ENCODE results near the gene TDP1. TPM values are rescaled to one million over a fixed set of nuclear protein-coding genes. Genes with fewer than 3 reads are reported as not detected.
A peak's percentile ranks its signal among the peaks of the same experiment; 100 is the strongest.
"Not testable (repeated sequence)": the region's sequence is repeated elsewhere in the genome, so short reads cannot be mapped to it uniquely, and the experiment has no call there.

The TDP1 gene
- total RNA-seq, 4 donors from 2014 or later, result 2.9 to 8.0 (median 7.3) TPM

- H3K4me1 ChIP-seq, result no peaks in the 10 kb centered on the region
- no peaks in the 10 kb centered on the region for H3K27me3 ChIP-seq
- no peak overlapping the region for H3K27ac ChIP-seq
- H3K4me3 ChIP-seq (replicated peaks in 1 of 3), result no peak overlapping the region
- no peaks in the 10 kb centered on the region for H3K36me3 ChIP-seq
- intact Hi-C loops (cut with DNase I), result no loop called here
- no peaks in the 10 kb centered on the region for H3K9me3 ChIP-seq
- no peak for TF ChIP-seq POLR2A (IDR thresholded peaks at IDR 0.05)
- TF ChIP-seq CTCF (IDR thresholded peaks at IDR 0.05), result no peak
- WGBS, 2 donors, result 94% methylated on average over 3 of the region's 3 CpGs
- no peak for DNase-seq
Measured at GRCh38 chr14:90005939-90006530, 50.3 kb downstream of the TDP1 start.

GRCh38 chr14:90017371-90017770 is 61.6 kb downstream of the TDP1 start:
- Histone ChIP-seq H3K27me3 (no peaks in the 10 kb centered on the region), H3K27ac (no peak overlapping the region), H3K9me3 (no peaks in the 10 kb centered on the region), H3K4me3 (replicated peaks in 1 of 3) (no peak overlapping the region), H3K36me3 (no peaks in the 10 kb centered on the region), H3K4me1 (no peaks in the 10 kb centered on the region)
- intact Hi-C loops (cut with DNase I), result no loop called here
- TF ChIP-seq POLR2A (IDR thresholded peaks at IDR 0.05), result no peak
- no peak for TF ChIP-seq CTCF (IDR thresholded peaks at IDR 0.05)
- no peak for DNase-seq
- WGBS, 2 donors, result 95 to 96% methylated on average over 4 of the region's 4 CpGs

GRCh38 chr14:90019824-90020523 is 64.2 kb downstream of the TDP1 start:
- TF ChIP-seq POLR2A (IDR thresholded peaks at IDR 0.05), result no peak
- no peak for TF ChIP-seq CTCF (IDR thresholded peaks at IDR 0.05)
- Histone ChIP-seq H3K4me1 (no peaks in the 10 kb centered on the region), H3K27ac (no peak overlapping the region), H3K4me3 (replicated peaks in 1 of 3) (no peak overlapping the region), H3K9me3 (no peaks in the 10 kb centered on the region), H3K27me3 (no peaks in the 10 kb centered on the region), H3K36me3 (no peaks in the 10 kb centered on the region)
- intact Hi-C loops (cut with DNase I), result no loop called here
- WGBS, 2 donors, result 61 to 64% methylated on average over 11 of the region's 11 CpGs
- DNase-seq, result peak; percentile 46 to 59

- no peaks in the 10 kb centered on the region for H3K4me1 ChIP-seq
- TF ChIP-seq POLR2A (IDR thresholded peaks at IDR 0.05) (no peak), CTCF (IDR thresholded peaks at IDR 0.05) (no peak)
- H3K36me3 ChIP-seq, result no peaks in the 10 kb centered on the region
- H3K4me3 ChIP-seq (replicated peaks in 1 of 3), result no peak overlapping the region
- H3K9me3 ChIP-seq, result no peaks in the 10 kb centered on the region
- no peak overlapping the region for H3K27ac ChIP-seq
- WGBS, 2 donors, result 84 to 85% methylated on average over 7 of the region's 7 CpGs
- no peaks in the 10 kb centered on the region for H3K27me3 ChIP-seq
- no peak for DNase-seq
- intact Hi-C loops (cut with DNase I), result no loop called here
Measured at GRCh38 chr14:90023176-90023896, 67.6 kb downstream of the TDP1 start.

- Histone ChIP-seq H3K27me3 (no peaks in the 10 kb centered on the region), H3K4me1 (no peaks in the 10 kb centered on the region), H3K4me3 (replicated peaks in 1 of 3) (no peak overlapping the region), H3K9me3 (no peaks in the 10 kb centered on the region), H3K36me3 (no peaks in the 10 kb centered on the region), H3K27ac (no peak overlapping the region)
- intact Hi-C loops (cut with DNase I), result no loop called here
- WGBS, 2 donors, result 92 to 97% methylated on average over 3 of the region's 3 CpGs
- DNase-seq, result no peak
- TF ChIP-seq POLR2A (IDR thresholded peaks at IDR 0.05) (no peak), CTCF (IDR thresholded peaks at IDR 0.05) (no peak)
Measured at GRCh38 chr14:90024910-90025309, 69.2 kb downstream of the TDP1 start.

GRCh38 chr14:90026608-90027007 is 70.9 kb downstream of the TDP1 start:
- intact Hi-C loops (cut with DNase I); H3K36me3 ChIP-seq; H3K4me1 ChIP-seq; H3K27me3 ChIP-seq; H3K4me3 ChIP-seq (replicated peaks in 1 of 3); H3K27ac ChIP-seq; H3K9me3 ChIP-seq; DNase-seq: not testable (repeated sequence)
- 96 to 99% methylated on average over 4 of the region's 4 CpGs for WGBS, 2 donors
